Measurements from ENCODE around the gene EFTUD2.

DNA sequence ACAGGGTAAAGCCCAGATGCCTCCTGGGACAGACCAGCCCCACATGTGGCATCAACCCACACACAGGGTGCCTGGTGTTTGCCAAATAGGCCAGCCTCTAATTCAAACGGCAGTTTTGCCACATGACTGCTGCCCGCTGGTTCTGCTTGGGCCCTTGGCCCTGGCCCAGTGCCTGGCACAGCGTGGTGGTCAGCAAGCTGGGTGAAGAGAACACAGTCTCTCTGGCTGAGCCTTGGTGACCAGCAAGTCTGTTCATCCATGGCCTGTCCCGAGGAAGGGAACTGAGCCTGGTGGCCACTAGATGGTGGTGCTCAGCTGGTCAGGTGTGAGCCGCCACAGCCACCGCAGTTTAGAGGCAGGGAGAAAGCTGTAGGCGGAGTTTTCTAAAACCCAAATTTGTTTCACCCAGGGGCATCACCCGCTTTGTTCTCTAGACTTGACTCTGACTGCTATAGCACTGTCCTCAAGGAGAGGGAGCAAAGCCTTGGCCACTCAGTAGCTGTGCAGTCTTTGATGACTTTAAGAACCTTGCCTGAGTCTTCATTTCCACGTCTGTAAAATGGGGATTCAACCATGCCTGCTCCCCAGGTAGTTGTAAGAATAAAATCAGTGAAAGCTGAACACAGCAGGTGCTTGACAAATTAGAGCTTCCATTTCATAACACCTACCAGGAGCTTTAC is 20.8 kb upstream of the EFTUD2 start:
- TF ChIP-seq, protein P1, sequence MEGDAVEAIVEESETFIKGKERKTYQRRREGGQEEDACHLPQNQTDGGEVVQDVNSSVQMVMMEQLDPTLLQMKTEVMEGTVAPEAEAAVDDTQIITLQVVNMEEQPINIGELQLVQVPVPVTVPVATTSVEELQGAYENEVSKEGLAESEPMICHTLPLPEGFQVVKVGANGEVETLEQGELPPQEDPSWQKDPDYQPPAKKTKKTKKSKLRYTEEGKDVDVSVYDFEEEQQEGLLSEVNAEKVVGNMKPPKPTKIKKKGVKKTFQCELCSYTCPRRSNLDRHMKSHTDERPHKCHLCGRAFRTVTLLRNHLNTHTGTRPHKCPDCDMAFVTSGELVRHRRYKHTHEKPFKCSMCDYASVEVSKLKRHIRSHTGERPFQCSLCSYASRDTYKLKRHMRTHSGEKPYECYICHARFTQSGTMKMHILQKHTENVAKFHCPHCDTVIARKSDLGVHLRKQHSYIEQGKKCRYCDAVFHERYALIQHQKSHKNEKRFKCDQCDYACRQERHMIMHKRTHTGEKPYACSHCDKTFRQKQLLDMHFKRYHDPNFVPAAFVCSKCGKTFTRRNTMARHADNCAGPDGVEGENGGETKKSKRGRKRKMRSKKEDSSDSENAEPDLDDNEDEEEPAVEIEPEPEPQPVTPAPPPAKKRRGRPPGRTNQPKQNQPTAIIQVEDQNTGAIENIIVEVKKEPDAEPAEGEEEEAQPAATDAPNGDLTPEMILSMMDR (IDR thresholded peaks at IDR 0.05), result peak; percentile 80 to 91 (median 86)
- no peak for TF ChIP-seq POLR2A (IDR thresholded peaks at IDR 0.05)

Measured in upper lobe of left lung (tissue), 4 donors.